Anterior cingulate cortex (tissue), 58 donors: Measurements from ENCODE around the gene ZRANB2.

ENCODE experiments used
- DNase-seq, 58 donors: peaks; one replicate each; lab custom pipeline; 2025; lab: John Stamatoyannopoulos, UW

Gene ZRANB2

GRCh38 chr1:71080739-71081696 is at the start of gene ZRANB2:
Gene ZRANB2, minus strand, starts transcription at chr1:71081035. Its CDS starts 40 bp downstream, at chr1:71080995.
- DNase-seq: peak; percentile 22 to 94 (median 85)

- no peak for DNase-seq
These were observed 47.2 kb upstream of the ZRANB2 start for GRCh38 chr1:71128060-71128459.

GRCh38 chr1:71118086-71118485 is 37.3 kb upstream of the ZRANB2 start:
- no peak for DNase-seq

GRCh38 chr1:71116729-71117128 is 35.9 kb upstream of the ZRANB2 start:
- peak in 2 of 58 donors; percentile 11 for DNase-seq

GRCh38 chr1:71106658-71107322 is 26.0 kb upstream of the ZRANB2 start:
- DNase-seq: no peak

- no peak for DNase-seq
These were observed 23.6 kb upstream of the ZRANB2 start for GRCh38 chr1:71104417-71104816.

- no peak for DNase-seq
These were observed 21.1 kb upstream of the ZRANB2 start for GRCh38 chr1:71101839-71102376.

- DNase-seq: no peak
These were observed 16.6 kb upstream of the ZRANB2 start for GRCh38 chr1:71097428-71097827.

- no peak for DNase-seq
These were observed 14.1 kb upstream of the ZRANB2 start for GRCh38 chr1:71094913-71095312.

GRCh38 chr1:71093938-71094337 is 13.1 kb upstream of the ZRANB2 start:
- no peak for DNase-seq

GRCh38 chr1:71089536-71090270 is 8.9 kb upstream of the ZRANB2 start:
- peak in 1 of 58 donors; percentile 4 for DNase-seq

GRCh38 chr1:71088645-71089287 is 7.9 kb upstream of the ZRANB2 start:
- DNase-seq: no peak

GRCh38 chr1:71087713-71088112 is 6.9 kb upstream of the ZRANB2 start:
- DNase-seq: no peak

GRCh38 chr1:71087060-71087459 is 6.2 kb upstream of the ZRANB2 start:
- no peak for DNase-seq

GRCh38 chr1:71086331-71086730 is 5.5 kb upstream of the ZRANB2 start:
- DNase-seq: no peak

GRCh38 chr1:71083271-71083670 is 2.4 kb upstream of the ZRANB2 start:
- peak in 12 of 58 donors; percentile 1 to 53 (median 8) for DNase-seq

GRCh38 chr1:71081697-71082080 is 854 bp upstream of the ZRANB2 start:
- peak in 1 of 58 donors; percentile 0 for DNase-seq

- peak in 1 of 58 donors; percentile 32 for DNase-seq
These were observed 551 bp downstream of the ZRANB2 start for GRCh38 chr1:71080230-71080738.

- no peak for DNase-seq
These were observed 6.2 kb downstream of the ZRANB2 start for GRCh38 chr1:71074681-71075080.

- no peak for DNase-seq
These were observed 8.6 kb downstream of the ZRANB2 start for GRCh38 chr1:71072273-71072672.
